Endodermal cell (in vitro differentiated cells): ENCODE results near the gene FAM168A. TPM values are rescaled to one million over a fixed set of nuclear protein-coding genes. Genes with fewer than 3 reads are reported as not detected.
A peak's percentile ranks its signal among the peaks of the same experiment; 100 is the strongest.

Experiments
- DNase-seq: peaks from one replicate; pipeline ENCODE4 v3.0.0-alpha.2; 2017
- H3K27ac ChIP-seq: 2 replicates; pipeline ENCODE4 v1.5.1; 2013; ENCODE audit warnings: mild to moderate bottlenecking, low read depth, low read length, moderate library complexity
- H3K27me3 ChIP-seq: 2 replicates; pipeline ENCODE4 v1.6.1; 2013; ENCODE audit warnings: mild to moderate bottlenecking, low read length, moderate library complexity; ENCODE audit not compliant: insufficient read depth, control insufficient read depth, poor library complexity, severe bottlenecking
- H3K36me3 ChIP-seq: 2 replicates; pipeline ENCODE4 v1.7.0; 2013; ENCODE audit warnings: mild to moderate bottlenecking, low read length, moderate library complexity; ENCODE audit not compliant: control insufficient read depth, insufficient read depth
- H3K4me1 ChIP-seq: one replicate; pipeline ENCODE4 v1.7.0; 2013; ENCODE audit warnings: low read length; ENCODE audit not compliant: control insufficient read depth, insufficient read depth
- H3K4me3 ChIP-seq: 2 replicates; pipeline ENCODE4 v1.5.1; 2013; ENCODE audit warnings: mild to moderate bottlenecking, low read length, moderate library complexity
- H3K9ac ChIP-seq: 2 replicates; pipeline ENCODE4 v1.6.1; 2013; ENCODE audit warnings: mild to moderate bottlenecking, low read length, moderate library complexity; ENCODE audit not compliant: poor library complexity, severe bottlenecking; ENCODE audit errors: extremely low read depth
- H3K9me3 ChIP-seq: 2 replicates; pipeline ENCODE4 v1.6.1; 2013; ENCODE audit warnings: mild to moderate bottlenecking, low read length, moderate library complexity; ENCODE audit not compliant: control insufficient read depth
- H3K27ac Mint-ChIP-seq: 2 replicates; pipeline ENCODE4 v1.8.0; 2020; ENCODE audit warnings: mixed read lengths
- H3K27me3 Mint-ChIP-seq: 2 replicates; pipeline ENCODE4 v1.8.0; 2021; ENCODE audit warnings: mild to moderate bottlenecking, mixed read lengths; ENCODE audit not compliant: insufficient read depth
- H3K36me3 Mint-ChIP-seq: 2 replicates; pipeline ENCODE4 v1.8.0; 2020; ENCODE audit warnings: low read depth, mixed read lengths
- H3K4me1 Mint-ChIP-seq: 2 replicates; pipeline ENCODE4 v1.8.0; 2020; ENCODE audit warnings: mixed read lengths
- H3K4me3 Mint-ChIP-seq: 2 replicates; pipeline ENCODE4 v1.8.0; 2020; ENCODE audit warnings: mild to moderate bottlenecking, moderate library complexity, mixed read lengths
- H3K9me3 Mint-ChIP-seq: 2 replicates; pipeline ENCODE4 v1.8.0; 2020; ENCODE audit warnings: mild to moderate bottlenecking, mixed read lengths
- WGBS, 2 experiments: methylation state at CpG; one replicate each; pipeline versions ENCODE4 v1.1.5 to v1.1.7; 2013; ENCODE audit warnings: missing lambda C conversion rate in 2 of 2, mixed read lengths in 1 of 2; ENCODE audit not compliant: insufficient coverage in 1 of 2, insufficient read length in 1 of 2; 5-methylcytosine and 5-hydroxymethylcytosine counted together
- total RNA-seq, 2 donors: library from RNA; stranded (reverse); fragmentation: NEBNext Ultra II Directional in 1 of 2; extraction: Animal tissue kit (Norgen Biotek cat#: 25700) in 1 of 2; gene quantifications; 2 replicates in 1 of 2; 3 replicates in 1 of 2; pipeline ENCODE4 v1.2.1, GENCODE V29; 2021
- TF ChIP-seq, protein P1 (sequence below): fragments of 200-600 bp; sonication (generic); conservative IDR thresholded peaks from 2 replicates; pipeline ENCODE4 v1.5.0; 2021; ENCODE audit warnings: antibody characterized with exemption, mild to moderate bottlenecking

The FAM168A gene
- total RNA-seq, 2 donors from 2014 or later = 27.4 to 31.6 TPM

DNA sequence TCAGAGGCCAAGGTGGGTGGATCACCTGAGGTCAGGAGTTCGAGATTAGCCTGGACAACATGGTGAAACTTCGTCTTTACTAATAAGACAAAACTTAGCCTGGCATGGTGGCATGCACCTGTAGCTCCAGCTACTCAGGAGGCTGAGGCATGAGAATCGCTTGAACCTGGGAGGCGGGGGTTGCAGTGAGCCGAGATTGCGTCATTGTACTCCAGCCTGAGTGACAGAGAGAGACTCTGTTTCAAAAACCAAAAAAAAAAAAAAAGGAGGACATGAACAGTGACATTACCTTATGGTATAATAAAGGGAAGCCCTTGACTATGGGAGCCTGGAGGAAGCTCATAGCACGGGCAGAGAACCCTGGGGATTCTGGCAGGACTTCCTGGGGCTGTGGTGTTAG lies 32.0 kb upstream of the FAM168A start:
- Histone ChIP-seq H3K4me3 (no peak overlapping the region), H3K9ac (no peak overlapping the region), H3K9me3 (peaks cover 22% of the 10 kb centered on the region), H3K36me3 (no peaks in the 10 kb centered on the region), H3K27ac (no peak overlapping the region), H3K27me3 (no peaks in the 10 kb centered on the region), H3K4me1 (no peaks in the 10 kb centered on the region)
- Mint-ChIP-seq H3K4me1 (peaks cover 14% of the 10 kb centered on the region), H3K9me3 (peaks cover 33% of the 10 kb centered on the region), H3K4me3 (no peak overlapping the region), H3K27ac (no peak overlapping the region), H3K36me3 (peaks cover 8% of the 10 kb centered on the region), H3K27me3 (peaks cover 77% of the 10 kb centered on the region)
- no peak for DNase-seq
- WGBS, 2 experiments = 89 to 94% methylated on average over 3 to 7 of the region's 7 CpGs
- TF ChIP-seq, protein P1, sequence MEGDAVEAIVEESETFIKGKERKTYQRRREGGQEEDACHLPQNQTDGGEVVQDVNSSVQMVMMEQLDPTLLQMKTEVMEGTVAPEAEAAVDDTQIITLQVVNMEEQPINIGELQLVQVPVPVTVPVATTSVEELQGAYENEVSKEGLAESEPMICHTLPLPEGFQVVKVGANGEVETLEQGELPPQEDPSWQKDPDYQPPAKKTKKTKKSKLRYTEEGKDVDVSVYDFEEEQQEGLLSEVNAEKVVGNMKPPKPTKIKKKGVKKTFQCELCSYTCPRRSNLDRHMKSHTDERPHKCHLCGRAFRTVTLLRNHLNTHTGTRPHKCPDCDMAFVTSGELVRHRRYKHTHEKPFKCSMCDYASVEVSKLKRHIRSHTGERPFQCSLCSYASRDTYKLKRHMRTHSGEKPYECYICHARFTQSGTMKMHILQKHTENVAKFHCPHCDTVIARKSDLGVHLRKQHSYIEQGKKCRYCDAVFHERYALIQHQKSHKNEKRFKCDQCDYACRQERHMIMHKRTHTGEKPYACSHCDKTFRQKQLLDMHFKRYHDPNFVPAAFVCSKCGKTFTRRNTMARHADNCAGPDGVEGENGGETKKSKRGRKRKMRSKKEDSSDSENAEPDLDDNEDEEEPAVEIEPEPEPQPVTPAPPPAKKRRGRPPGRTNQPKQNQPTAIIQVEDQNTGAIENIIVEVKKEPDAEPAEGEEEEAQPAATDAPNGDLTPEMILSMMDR = no peak

DNA sequence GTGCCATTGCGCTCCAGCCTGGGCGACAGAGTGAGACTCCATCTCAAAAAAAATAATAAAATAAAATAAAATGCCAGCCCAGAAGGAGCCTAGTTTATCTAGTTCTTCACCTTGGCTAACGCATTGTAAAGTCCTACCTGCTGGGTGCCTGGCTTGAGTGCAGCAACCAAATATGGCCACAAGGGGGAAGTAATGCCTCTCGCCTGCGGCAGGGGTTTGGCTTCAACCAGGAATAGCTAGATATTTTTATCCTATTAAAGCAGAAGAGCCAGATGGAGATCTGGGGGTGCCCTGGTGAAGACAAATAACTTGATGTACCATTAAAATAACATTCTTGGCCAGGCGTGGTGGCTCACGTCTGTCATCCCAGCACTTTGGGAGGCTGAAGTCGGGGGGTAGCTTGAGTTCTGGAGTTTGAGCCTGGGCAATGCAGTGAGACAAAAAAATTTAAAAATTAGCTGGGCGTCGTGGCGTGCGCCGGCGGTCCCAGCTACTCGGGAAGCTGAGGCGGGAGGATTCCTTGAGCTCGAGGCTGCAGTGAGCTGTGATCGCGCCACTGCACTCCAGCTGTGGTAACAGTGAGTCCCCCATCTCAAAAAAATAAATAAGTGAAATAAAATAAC lies 27.9 kb upstream of the FAM168A start:
- H3K4me1 Mint-ChIP-seq = peaks cover 14% of the 10 kb centered on the region
- Histone ChIP-seq H3K27me3 (peaks cover 9% of the 10 kb centered on the region), H3K4me3 (no peak overlapping the region), H3K27ac (no peak overlapping the region), H3K9me3 (peaks cover 6% of the 10 kb centered on the region), H3K9ac (no peak overlapping the region), H3K4me1 (no peaks in the 10 kb centered on the region), H3K36me3 (no peaks in the 10 kb centered on the region)
- H3K36me3 Mint-ChIP-seq = peaks cover 4% of the 10 kb centered on the region
- peaks cover 14% of the 10 kb centered on the region for H3K9me3 Mint-ChIP-seq
- peak; percentile 94 for DNase-seq
- WGBS, 2 experiments = 25 to 50% methylated on average over 7 to 19 of the region's 19 CpGs
- no peak overlapping the region for H3K4me3 Mint-ChIP-seq
- TF ChIP-seq, protein P1 = peak; percentile 94
- peaks cover 75% of the 10 kb centered on the region for H3K27me3 Mint-ChIP-seq
- H3K27ac Mint-ChIP-seq = no peak overlapping the region

DNA sequence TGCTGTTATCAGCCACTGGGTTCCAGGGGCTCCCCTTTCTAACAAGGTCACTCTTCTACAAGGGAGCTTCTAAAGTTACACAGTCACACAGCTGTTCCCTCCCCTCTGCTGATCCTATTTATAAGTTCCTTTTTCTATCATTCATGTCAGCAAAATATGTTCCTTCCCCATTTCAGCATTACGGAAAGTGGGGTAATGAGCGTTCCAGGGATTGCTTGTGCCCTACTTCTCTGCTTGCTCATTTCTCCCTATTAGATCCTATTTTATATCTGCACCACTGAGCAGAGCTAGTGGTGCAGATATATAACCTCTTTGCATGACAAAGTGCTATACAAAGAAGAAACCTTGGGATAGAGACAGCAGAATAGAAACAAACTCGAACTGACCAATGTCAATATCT lies 25.8 kb upstream of the FAM168A start:
- peaks cover 10% of the 10 kb centered on the region for H3K4me1 Mint-ChIP-seq
- H3K4me1 ChIP-seq = no peaks in the 10 kb centered on the region
- H3K36me3 ChIP-seq = no peaks in the 10 kb centered on the region
- no peaks in the 10 kb centered on the region for H3K9me3 ChIP-seq
- H3K27ac Mint-ChIP-seq = no peak overlapping the region
- H3K27me3 ChIP-seq = peaks cover 9% of the 10 kb centered on the region
- no peak overlapping the region for H3K27ac ChIP-seq
- H3K4me3 ChIP-seq = no peak overlapping the region
- peaks cover 62% of the 10 kb centered on the region for H3K27me3 Mint-ChIP-seq
- WGBS, 2 experiments = 86 to 92% methylated on average over 3 of the region's 3 CpGs
- no peak for DNase-seq
- TF ChIP-seq, protein P1 = no peak
- H3K9me3 Mint-ChIP-seq = no peaks in the 10 kb centered on the region
- H3K9ac ChIP-seq = no peak overlapping the region
- no peaks in the 10 kb centered on the region for H3K36me3 Mint-ChIP-seq
- no peak overlapping the region for H3K4me3 Mint-ChIP-seq
